Measurements from ENCODE around the gene RAB20.
A peak's percentile ranks its signal among the peaks of the same experiment; 100 is the strongest.
"Not testable (repeated sequence)": the region's sequence is repeated elsewhere in the genome, so short reads cannot be mapped to it uniquely, and the experiment has no call there.

The RAB20 gene

GRCh38 chr13:110554227-110554836, 7.2 kb downstream of the RAB20 start:
- no peak for DNase-seq

DNA sequence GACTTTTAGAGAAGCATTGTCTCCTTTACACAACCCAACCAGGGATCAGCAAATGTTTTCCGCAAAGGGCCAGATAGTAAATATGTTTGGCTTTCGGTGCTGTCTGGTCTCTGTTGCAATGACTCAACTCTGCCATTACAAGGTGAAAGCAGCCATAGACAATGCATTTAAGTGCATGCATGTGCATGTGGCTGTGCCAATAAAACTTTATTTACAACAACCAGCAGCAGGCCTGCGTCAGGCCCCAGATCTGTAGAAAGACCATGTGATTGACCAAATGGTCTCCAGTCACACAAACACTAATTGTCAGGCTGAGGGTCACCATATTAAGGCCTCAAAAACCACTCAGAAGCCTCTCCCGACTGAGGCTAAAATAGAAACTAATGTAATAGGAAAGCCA, 8.1 kb downstream of the RAB20 start:
- DNase-seq, result no peak

- no peak for DNase-seq
Measured at GRCh38 chr13:110552767-110553166, 8.8 kb downstream of the RAB20 start.

DNA sequence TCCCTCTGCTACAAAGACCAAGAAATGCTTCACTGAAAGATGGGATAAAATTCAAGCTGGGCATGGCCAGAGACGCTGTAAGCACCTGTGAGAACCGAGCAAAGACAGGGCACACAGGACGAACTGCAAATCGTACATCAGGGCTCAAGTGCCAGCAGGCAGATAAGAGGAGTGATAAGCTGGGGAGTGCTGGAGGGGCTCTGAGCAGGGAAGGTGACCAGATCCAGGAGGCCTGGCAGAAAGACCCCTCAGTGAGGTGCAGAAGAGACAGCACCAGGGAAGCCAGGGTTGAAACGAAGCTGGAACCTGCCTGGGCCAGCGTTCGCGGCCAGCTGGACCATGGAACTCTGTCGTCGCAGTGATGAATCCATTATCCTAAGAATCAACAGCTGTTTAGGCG, 10.2 kb downstream of the RAB20 start:
- DNase-seq, result no peak

DNA sequence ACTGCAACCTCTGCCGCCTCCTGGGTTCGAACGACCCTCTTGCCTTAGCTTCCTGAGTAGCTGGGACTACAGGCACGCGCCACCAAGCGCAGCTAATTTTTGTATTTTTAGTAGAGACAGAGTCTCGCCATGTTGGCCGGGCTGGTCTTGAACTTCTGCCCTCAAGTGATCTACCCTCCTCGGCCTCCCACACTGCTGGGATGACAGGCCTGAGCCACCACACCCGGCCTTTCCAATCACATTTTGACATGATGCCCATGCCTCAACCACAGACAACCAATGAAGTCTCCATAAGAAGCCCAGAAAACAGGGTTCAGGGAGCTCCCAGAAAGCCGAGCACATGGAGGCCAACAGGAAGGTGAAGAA, 11.7 kb downstream of the RAB20 start:
- DNase-seq, result no peak

GRCh38 chr13:110548891-110549794, 12.4 kb downstream of the RAB20 start:
- DNase-seq, result no peak

GRCh38 chr13:110546926-110547325, 14.6 kb downstream of the RAB20 start:
- peak; percentile 60 for DNase-seq

- DNase-seq, result no peak
Measured at GRCh38 chr13:110546378-110546777, 15.1 kb downstream of the RAB20 start.

DNA sequence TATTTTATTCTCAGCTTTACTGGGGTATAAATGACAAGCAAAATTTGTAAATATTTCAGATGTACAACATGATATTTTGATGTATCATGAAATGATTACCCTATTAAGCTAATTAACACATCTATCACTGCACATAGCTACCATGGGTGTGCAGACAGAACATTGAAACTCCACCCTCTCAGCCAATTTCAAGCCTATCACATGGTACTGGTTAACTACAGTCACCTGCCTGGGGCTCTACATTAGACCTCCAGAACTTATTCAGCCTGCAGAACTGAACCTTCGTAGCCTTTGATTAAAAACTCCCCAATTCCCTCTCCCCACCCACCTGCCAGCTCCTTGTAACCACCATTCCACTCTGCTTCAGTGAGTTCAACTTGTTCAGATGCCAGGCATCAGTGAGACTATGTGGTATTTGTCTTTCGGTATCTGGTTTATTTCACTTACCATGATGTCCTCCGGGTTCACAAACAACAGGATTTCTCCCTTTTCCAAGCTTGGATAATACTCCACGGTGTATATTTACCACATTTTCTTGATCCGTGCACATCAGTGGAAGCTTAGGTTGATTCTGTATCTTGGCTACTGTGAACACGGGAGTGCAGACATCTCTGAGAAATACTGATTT, 19.2 kb downstream of the RAB20 start:
- no peak for DNase-seq

GRCh38 chr13:110541526-110541920, 20.0 kb downstream of the RAB20 start:
- DNase-seq, result peak; percentile 49

- DNase-seq, result peak; percentile 69
Measured at GRCh38 chr13:110540871-110541525, 20.5 kb downstream of the RAB20 start.

GRCh38 chr13:110539894-110540293, 21.6 kb downstream of the RAB20 start:
- no peak for DNase-seq

GRCh38 chr13:110538632-110539031, 22.9 kb downstream of the RAB20 start:
- DNase-seq, result no peak

DNA sequence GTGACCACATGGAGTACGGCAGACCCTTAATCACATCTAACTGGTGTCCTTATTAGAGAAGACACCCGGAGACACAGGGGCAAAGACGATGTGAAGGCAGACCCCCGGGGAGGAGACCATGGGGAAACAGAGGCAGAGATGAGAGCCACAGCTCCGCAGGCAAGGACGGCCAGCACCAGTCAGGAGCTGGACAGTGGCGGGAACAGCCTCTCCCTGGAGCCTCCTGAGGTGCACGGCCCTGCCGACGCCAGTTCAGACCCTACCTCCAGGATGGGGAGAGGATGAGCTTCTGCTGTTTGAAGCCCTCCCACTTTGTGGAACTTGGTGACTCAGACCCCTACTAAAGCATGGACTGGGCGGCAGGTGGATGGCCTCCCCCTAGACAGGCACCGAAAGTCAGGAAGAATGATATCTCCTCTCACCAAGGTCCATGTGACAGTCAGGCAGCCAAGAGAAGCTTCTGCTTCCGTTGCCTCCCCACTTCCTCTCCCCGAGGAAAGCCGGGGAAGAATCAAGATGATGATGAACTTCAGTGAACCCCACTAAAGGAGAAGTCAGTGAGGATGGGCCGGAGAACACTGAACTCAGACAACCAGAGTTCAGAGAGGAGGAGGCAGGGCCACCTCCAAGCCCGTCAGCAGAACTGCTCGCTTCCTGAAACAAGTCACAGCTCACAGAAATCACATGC, 25.4 kb downstream of the RAB20 start:
- DNase-seq, result no peak

DNA sequence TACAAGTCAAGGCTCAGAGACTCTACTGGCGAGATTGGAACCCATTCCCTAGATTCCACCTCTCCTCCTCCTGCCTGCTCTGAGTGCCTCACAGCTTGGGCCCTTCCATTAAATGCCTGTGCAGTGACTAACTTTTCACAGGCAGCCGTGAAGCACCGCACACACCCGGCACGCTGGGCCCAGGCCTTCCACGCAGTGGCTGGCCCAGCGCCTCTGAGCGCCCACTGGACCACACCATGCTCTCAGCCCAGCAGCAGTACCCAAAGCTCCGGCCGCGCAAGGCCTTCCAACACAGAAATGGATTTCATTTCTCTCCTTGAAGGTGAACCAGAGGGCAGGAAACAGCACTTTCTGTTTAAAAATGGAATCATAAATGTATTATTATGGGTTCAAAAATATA, 26.0 kb downstream of the RAB20 start:
- no peak for DNase-seq

DNA sequence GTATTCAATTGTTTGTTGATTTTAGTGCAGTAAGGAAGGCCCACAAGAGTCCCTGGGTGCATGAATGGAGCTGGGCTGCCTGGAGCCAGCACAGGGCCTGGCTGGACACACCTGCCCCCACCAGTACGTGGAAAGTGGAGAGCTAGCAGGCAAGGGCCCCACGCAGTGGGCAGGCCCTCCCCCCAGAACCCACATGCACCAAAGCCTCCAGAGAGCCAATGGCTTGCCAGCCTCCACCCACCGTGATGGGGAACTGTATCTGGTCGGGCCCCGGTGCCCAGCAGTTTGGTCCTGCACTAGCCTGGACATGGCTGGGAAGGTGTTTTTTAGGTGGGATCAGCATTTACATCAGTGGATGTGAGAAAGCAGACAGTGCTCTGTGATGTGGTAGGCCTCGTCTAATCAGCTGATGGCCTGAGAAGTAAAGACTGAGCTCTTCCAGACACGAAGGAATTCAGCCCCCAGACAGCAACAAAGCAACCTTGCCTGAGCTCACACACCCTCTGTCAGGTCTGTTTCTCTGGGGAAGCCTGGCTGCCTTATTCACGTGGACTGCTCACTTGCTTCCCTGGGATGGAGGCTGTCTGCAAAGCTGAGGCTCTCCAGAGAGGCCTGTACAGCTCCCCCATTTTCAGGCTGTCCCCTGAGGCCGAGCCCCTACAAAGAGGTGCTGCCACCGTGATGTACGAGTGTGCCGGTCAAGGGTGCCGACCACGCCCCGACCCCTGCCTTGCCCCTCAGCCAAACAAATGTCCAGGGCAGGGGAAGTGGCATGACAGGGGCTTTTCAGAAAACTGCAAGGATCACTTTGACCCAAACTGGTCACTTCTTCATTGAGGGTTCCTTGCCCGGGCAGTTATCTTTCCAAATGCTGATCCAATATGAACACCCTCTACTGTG, 27.5 kb downstream of the RAB20 start:
- DNase-seq, result no peak

DNA sequence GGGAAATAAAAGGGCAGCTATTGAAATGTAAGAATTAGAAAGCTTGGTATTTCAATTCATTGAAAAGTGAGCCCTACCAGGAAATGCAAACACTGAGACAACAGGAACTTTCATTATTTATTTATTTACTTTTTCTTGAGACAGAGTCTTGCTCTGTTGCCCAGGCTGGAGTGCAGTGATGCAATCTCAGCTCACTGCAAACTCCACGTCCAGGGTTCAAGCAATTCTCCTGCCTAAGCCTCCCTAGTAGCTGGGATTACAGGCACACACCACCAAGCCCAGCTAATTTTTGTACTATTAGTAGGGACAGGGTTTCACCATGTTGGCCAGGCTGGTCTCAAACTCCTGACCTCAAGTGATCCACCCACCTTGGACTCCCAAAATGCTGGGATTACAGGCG, 29.3 kb downstream of the RAB20 start:
- DNase-seq, result not testable (repeated sequence)

DNA sequence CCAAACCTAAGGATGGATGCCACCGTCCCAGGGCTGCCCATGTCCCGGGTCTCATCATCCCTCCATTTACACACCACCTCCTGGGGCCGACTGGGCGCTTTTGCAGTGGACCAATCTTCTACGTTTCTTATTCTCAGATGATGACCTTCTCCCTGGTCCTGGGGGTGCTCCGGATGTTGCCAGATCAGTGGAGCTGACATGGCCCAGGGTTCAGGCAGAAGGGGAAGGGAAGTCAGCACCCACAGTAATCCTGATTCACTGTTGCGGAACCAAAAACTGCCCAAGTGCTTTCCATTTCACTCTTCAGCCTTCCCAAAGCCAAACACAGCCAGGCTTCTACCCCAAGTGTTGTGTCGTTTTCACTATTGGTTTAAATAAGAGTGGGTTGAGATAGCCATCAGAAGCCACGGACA, 29.8 kb downstream of the RAB20 start:
- no peak for DNase-seq

- no peak for DNase-seq
Measured at GRCh38 chr13:110531100-110531499, 30.4 kb downstream of the RAB20 start.

GRCh38 chr13:110529522-110530311, 31.8 kb downstream of the RAB20 start:
- DNase-seq, result no peak

- DNase-seq, result no peak
Measured at GRCh38 chr13:110528911-110529310, 32.6 kb downstream of the RAB20 start.
